ENCODE results near the gene DDA1. TPM values are rescaled to one million over a fixed set of nuclear protein-coding genes. Genes with fewer than 3 reads are reported as not detected.

Gene DDA1
- total RNA-seq, 1 donor from 2014 or later = 37.3 TPM

DNA sequence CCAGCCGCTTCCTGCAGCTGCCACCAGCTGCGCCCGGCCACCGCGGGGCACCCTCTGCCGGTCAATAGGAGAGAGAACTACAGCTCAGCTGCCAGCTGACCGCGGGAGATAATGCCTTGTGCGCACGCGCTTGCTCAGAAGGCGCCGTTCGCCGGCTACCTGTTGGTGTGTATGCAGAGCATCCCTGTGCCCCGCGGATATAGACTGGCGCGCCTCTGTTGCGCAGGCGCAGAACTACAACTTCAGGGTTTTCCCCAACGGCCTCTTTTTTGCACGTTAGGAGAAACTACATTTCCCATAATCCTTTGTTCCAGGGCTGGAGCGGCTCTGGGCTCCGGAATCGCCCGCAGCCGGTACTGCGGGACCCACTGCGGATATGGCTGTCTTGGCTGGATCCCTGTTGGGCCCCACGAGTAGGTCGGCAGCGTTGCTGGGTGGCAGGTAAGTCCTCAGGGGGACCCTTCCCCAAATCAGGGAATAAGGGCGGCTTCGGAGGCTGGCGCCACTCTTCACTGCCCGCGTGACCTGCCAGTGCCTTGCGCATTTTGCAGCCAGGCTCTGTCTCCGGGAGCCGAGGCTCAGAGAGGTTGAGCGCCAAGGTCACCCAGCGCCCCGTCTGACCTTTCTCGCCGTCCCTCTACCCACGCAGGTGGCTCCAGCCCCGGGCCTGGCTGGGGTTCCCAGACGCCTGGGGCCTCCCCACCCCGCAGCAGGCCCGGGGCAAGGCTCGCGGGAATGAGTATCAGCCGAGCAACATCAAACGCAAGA lies 3.7 kb upstream of the DDA1 start, which contains the start of gene MRPL34:
Gene MRPL34 (plus strand): TSS at position 356 of the 768 bp plus-strand sequence. CDS start 21 bp downstream, at position 377.
- Mint-ChIP-seq H3K27me3 (ENCODE audit: low read depth) (no peaks in the 10 kb centered on the region), H3K27ac (peak within 1 kb of the TSS; percentile 95), H3K9me3 (no peaks in the 10 kb centered on the region), H3K36me3 (no peaks in the 10 kb centered on the region), H3K4me3 (peak within 1 kb of the TSS; percentile 90), H3K4me1 (peaks cover 43% of the 10 kb centered on the region)
- DNase-seq (ENCODE audit: low spot score in 2 of 2, unreplicated experiment in 2 of 2) = peak; percentile 95 to 97
- TF ChIP-seq, protein P1, sequence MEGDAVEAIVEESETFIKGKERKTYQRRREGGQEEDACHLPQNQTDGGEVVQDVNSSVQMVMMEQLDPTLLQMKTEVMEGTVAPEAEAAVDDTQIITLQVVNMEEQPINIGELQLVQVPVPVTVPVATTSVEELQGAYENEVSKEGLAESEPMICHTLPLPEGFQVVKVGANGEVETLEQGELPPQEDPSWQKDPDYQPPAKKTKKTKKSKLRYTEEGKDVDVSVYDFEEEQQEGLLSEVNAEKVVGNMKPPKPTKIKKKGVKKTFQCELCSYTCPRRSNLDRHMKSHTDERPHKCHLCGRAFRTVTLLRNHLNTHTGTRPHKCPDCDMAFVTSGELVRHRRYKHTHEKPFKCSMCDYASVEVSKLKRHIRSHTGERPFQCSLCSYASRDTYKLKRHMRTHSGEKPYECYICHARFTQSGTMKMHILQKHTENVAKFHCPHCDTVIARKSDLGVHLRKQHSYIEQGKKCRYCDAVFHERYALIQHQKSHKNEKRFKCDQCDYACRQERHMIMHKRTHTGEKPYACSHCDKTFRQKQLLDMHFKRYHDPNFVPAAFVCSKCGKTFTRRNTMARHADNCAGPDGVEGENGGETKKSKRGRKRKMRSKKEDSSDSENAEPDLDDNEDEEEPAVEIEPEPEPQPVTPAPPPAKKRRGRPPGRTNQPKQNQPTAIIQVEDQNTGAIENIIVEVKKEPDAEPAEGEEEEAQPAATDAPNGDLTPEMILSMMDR (IDR thresholded peaks at IDR 0.05; ENCODE audit: unreplicated experiment) = no peak

DNA sequence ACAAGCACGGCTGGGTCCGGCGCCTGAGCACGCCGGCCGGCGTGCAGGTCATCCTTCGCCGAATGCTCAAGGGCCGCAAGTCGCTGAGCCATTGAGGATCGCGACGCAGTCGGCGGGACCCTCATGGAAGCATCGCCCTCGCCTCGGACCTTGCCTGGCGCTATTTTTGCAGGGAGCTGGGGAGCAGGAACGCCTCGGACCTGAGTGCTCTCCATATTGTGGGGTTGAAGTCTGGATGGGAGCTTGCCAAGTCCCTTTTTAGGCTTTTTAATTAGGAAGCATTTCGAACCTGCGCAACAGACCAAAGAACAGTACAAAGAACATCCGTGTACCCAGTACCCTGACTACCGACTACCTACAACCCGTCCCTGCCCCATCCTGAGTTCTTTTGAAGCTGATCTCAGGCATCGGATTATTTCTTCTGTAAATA lies 3.1 kb upstream of the DDA1 start:
- peak overlapping the region; percentile 90 for H3K4me3 Mint-ChIP-seq
- TF ChIP-seq, protein P1 (IDR thresholded peaks at IDR 0.05; ENCODE audit: unreplicated experiment) = no peak
- DNase-seq (ENCODE audit: low spot score in 2 of 2, unreplicated experiment in 2 of 2) = no peak
- no peaks in the 10 kb centered on the region for H3K27me3 Mint-ChIP-seq (ENCODE audit: low read depth)
- peaks cover 44% of the 10 kb centered on the region for H3K4me1 Mint-ChIP-seq
- H3K27ac Mint-ChIP-seq = peak overlapping the region; percentile 95
- no peaks in the 10 kb centered on the region for H3K36me3 Mint-ChIP-seq
- H3K9me3 Mint-ChIP-seq = no peaks in the 10 kb centered on the region

DNA sequence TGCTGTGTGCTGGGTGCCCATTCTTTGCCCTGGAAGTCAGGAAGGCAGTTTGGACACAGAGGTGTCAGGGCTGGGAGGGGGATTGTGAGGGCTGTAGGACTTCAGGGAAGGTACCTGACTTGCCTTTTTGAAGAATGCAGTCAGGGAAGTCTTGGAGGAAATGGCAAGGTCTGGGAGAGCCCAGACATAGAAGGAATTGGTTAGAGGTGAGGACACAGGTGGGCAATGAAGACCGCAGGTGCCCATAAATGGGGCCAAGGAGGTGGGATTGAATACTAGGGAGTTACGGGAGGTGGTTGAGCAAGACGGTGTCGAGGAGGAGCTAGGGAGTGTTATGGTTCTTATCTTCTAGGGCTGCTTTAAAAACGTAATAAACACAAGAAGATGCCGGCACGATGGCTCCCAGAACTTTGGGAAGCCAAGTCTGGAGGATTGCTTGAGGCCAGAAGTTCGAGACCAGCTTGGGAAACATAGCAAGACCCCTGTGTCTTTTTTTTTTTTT lies 1.4 kb upstream of the DDA1 start:
- peaks cover 37% of the 10 kb centered on the region for H3K4me1 Mint-ChIP-seq
- no peaks in the 10 kb centered on the region for H3K27me3 Mint-ChIP-seq (ENCODE audit: low read depth)
- peak overlapping the region; percentile 33 for H3K4me3 Mint-ChIP-seq

DNA sequence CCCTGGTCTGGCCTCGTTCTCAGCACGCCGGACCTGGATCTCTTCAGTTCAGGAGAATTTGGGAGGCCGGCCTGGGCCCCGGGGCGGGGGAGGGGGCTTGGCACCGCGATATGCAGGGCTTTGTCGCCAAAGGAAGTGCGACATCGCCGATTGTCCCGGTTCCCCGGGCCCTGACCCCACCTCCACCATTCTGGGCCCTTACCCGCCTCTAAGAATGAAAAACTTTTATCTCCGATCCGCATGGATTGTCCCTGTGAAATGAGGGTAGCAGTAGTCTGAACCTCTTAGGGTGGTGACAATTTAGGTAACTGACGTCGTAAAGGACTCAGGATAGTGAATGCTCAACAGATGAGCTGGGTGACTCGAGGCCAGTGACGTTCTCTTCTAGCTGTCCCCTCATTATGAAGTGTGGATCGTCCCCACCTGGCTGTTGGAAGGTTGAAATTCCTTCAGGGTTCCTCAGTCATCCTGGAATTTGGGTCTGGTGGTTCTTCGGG lies 650 bp downstream of the DDA1 start:
- peak overlapping the region; percentile 94 for H3K27ac Mint-ChIP-seq
- DNase-seq (ENCODE audit: low spot score in 2 of 2, unreplicated experiment in 2 of 2) = no peak
- H3K27me3 Mint-ChIP-seq (ENCODE audit: low read depth) = no peaks in the 10 kb centered on the region
- peak overlapping the region; percentile 97 for H3K4me3 Mint-ChIP-seq
- H3K4me1 Mint-ChIP-seq = peaks cover 28% of the 10 kb centered on the region
- peaks cover 7% of the 10 kb centered on the region for H3K36me3 Mint-ChIP-seq
- no peaks in the 10 kb centered on the region for H3K9me3 Mint-ChIP-seq
- TF ChIP-seq, protein P1 (IDR thresholded peaks at IDR 0.05; ENCODE audit: unreplicated experiment) = no peak

More for the DNA sequence above, 1.4 kb upstream of the DDA1 start:
- Mint-ChIP-seq H3K9me3 (no peaks in the 10 kb centered on the region), H3K36me3 (no peaks in the 10 kb centered on the region), H3K27ac (peak overlapping the region; percentile 68)
- TF ChIP-seq, protein P1 (IDR thresholded peaks at IDR 0.05; ENCODE audit: unreplicated experiment) = no peak
- DNase-seq (ENCODE audit: low spot score in 2 of 2, unreplicated experiment in 2 of 2) = no peak

DNA sequence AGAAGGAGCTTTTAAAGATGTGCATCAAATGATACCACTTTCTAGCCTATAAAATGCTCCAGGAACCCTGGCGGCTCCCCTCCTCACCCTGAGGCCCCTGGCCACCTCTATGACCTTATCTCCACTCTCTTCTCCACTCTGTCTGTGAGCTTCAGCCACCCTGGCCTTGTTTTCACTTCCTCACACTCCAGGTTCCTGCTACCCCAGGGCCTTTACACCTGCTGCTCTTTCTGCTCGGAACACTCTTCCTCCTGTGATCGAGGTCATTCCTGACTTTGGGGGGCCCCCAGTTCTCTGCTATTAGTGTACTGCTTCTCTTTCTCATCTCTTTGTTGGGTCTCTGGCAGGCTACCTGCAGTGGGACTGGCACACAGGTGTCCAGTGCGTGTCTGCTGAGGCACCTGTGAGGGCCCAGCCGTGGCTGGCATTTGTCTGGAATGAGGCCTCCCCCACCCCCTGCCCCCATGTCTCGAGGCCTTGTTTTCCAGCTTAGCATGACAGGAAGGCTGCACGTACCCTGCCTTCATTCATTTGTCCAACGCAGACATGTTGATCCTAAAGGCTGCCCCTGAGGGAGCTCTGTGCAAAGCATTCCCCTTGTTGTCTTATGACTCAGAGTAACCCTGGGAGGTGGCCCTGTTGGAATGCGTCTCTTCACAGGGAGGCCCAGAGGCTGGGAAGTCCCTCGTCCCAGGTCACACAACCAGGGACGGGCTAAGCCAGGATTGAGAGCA lies 2.3 kb downstream of the DDA1 start:
- H3K27ac Mint-ChIP-seq = peak overlapping the region; percentile 22
- peaks cover 20% of the 10 kb centered on the region for H3K4me1 Mint-ChIP-seq
- peaks cover 15% of the 10 kb centered on the region for H3K36me3 Mint-ChIP-seq
- no peaks in the 10 kb centered on the region for H3K9me3 Mint-ChIP-seq
- H3K27me3 Mint-ChIP-seq (ENCODE audit: low read depth) = no peaks in the 10 kb centered on the region
- no peak for DNase-seq (ENCODE audit: low spot score in 2 of 2, unreplicated experiment in 2 of 2)
- peak overlapping the region; percentile 37 for H3K4me3 Mint-ChIP-seq
- TF ChIP-seq, protein P1 (IDR thresholded peaks at IDR 0.05; ENCODE audit: unreplicated experiment) = no peak

All from mesothelial cell of epicardium (in vitro differentiated cells).